ENCODE data around the gene ARHGEF26.

DNA sequence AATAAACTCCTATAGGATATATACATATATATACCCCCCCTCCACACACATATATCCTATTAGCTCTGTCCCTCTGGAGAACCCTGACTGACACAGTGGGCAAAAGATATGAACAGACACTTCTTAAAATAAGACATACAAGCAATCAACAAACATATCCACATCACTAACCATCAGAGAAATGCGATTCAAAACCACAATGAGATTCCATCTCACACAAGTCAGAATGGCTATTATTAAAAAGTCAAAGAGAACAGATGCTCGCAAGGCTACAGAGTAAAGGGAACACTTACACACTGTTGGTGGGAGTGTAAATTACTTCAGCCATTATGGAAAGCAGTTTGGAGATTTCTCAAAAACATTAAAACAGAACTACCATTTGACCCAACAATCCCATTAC is 46.2 kb upstream of the ARHGEF26 start:
- TF ChIP-seq POLR2A (IDR thresholded peaks at IDR 0.05) (no peak), CTCF (IDR thresholded peaks at IDR 0.05) (no peak), POLR2AphosphoS5 (IDR thresholded peaks at IDR 0.05) (no peak)
